ENCODE results near the gene PRKCI. TPM values are rescaled to one million over a fixed set of nuclear protein-coding genes. Genes with fewer than 3 reads are reported as not detected.
"Not testable (repeated sequence)": the region's sequence is repeated elsewhere in the genome, so short reads cannot be mapped to it uniquely, and the experiment has no call there.

PRKCI gene
- total RNA-seq, 2 donors from 2014 or later = 13.5 to 17.6 TPM

GRCh38 chr3:170337420-170337819, 115.2 kb downstream of the PRKCI start:
- ATAC-seq (no peak), DNase-seq (no peak)
- Histone ChIP-seq H3K4me3 (no peak overlapping the region), H3K9me3 (no peaks in the 10 kb centered on the region), H3K36me3 (replicated peaks in 1 of 2; ENCODE audit: insufficient read depth in 1 of 2, low read depth in 2 of 2) (no peaks in the 10 kb centered on the region), H3K27ac (no peak overlapping the region), H3K4me1 (no peaks in the 10 kb centered on the region), H3K27me3 (no peaks in the 10 kb centered on the region)
- intact Hi-C loops (cut with DNase I) = no loop called here
- WGBS, 2 donors = 82 to 89% methylated on average over 3 of the region's 3 CpGs
- no peak for TF ChIP-seq POLR2A (IDR thresholded peaks at IDR 0.05)
- TF ChIP-seq CTCF (IDR thresholded peaks at IDR 0.05) = no peak

- Histone ChIP-seq H3K9me3 (no peaks in the 10 kb centered on the region), H3K27ac (no peak overlapping the region), H3K27me3 (no peaks in the 10 kb centered on the region), H3K36me3 (replicated peaks in 1 of 2; ENCODE audit: insufficient read depth in 1 of 2, low read depth in 2 of 2) (no peaks in the 10 kb centered on the region), H3K4me3 (no peak overlapping the region), H3K4me1 (no peaks in the 10 kb centered on the region)
- intact Hi-C loops (cut with DNase I) = no loop called here
- TF ChIP-seq POLR2A (IDR thresholded peaks at IDR 0.05) (no peak), CTCF (IDR thresholded peaks at IDR 0.05) (no peak)
- ATAC-seq (no peak), DNase-seq (no peak)
- WGBS, 2 donors = 91 to 97% methylated on average over 1 of the region's 1 CpG
Measured at GRCh38 chr3:170338690-170339340, 116.6 kb downstream of the PRKCI start.

- 90 to 93% methylated on average over 9 of the region's 9 CpGs for WGBS, 2 donors
- H3K4me3 ChIP-seq; H3K36me3 ChIP-seq (replicated peaks in 1 of 2; ENCODE audit: insufficient read depth in 1 of 2, low read depth in 2 of 2); H3K4me1 ChIP-seq; H3K27ac ChIP-seq; H3K27me3 ChIP-seq; H3K9me3 ChIP-seq; intact Hi-C loops (cut with DNase I); ATAC-seq; DNase-seq: not testable (repeated sequence)
Measured at GRCh38 chr3:170342273-170342672, 120.0 kb downstream of the PRKCI start.

- WGBS, 2 donors = 49 to 59% methylated on average over 6 of the region's 6 CpGs
- H3K27ac ChIP-seq; DNase-seq; H3K4me1 ChIP-seq; ATAC-seq; H3K9me3 ChIP-seq; H3K36me3 ChIP-seq (replicated peaks in 1 of 2; ENCODE audit: insufficient read depth in 1 of 2, low read depth in 2 of 2); H3K4me3 ChIP-seq; H3K27me3 ChIP-seq; intact Hi-C loops (cut with DNase I): not testable (repeated sequence)
Measured at GRCh38 chr3:170343859-170344258, 121.6 kb downstream of the PRKCI start.

- DNase-seq = no peak
- Histone ChIP-seq H3K36me3 (replicated peaks in 1 of 2; ENCODE audit: insufficient read depth in 1 of 2, low read depth in 2 of 2) (no peaks in the 10 kb centered on the region), H3K4me3 (no peak overlapping the region), H3K27me3 (no peaks in the 10 kb centered on the region), H3K4me1 (no peaks in the 10 kb centered on the region), H3K27ac (no peak overlapping the region), H3K9me3 (no peaks in the 10 kb centered on the region)
- WGBS, 2 donors = 93 to 96% methylated on average over 4 of the region's 4 CpGs
- ATAC-seq = no peak
- intact Hi-C loops (cut with DNase I) = no loop called here
- TF ChIP-seq CTCF (IDR thresholded peaks at IDR 0.05) (no peak), POLR2A (IDR thresholded peaks at IDR 0.05) (no peak)
Measured at GRCh38 chr3:170344971-170345370, 122.7 kb downstream of the PRKCI start.
